ENCODE data around the gene CCDC102B.

DNA sequence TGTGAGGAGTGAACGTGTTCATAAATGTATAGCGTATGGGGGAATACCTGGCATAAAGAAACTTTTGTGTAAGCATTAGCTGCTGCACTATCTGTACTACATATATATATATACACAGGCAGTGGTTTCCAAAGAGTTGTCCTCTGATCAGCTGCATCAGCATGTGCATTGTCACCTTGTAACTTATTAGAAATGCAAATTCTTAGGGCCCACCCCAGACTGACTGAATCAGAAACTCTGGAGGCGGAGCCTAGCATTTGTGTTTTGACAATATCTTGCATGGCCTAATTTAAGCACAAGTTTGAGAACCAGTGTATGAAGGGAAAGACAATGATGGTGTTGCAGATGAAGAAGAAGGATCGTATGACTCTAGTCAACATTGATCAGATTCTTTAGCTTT, 299.5 kb downstream of the CCDC102B start:
- no peak for TF ChIP-seq EP300 (IDR thresholded peaks at IDR 0.05)
- TF ChIP-seq, protein P1, sequence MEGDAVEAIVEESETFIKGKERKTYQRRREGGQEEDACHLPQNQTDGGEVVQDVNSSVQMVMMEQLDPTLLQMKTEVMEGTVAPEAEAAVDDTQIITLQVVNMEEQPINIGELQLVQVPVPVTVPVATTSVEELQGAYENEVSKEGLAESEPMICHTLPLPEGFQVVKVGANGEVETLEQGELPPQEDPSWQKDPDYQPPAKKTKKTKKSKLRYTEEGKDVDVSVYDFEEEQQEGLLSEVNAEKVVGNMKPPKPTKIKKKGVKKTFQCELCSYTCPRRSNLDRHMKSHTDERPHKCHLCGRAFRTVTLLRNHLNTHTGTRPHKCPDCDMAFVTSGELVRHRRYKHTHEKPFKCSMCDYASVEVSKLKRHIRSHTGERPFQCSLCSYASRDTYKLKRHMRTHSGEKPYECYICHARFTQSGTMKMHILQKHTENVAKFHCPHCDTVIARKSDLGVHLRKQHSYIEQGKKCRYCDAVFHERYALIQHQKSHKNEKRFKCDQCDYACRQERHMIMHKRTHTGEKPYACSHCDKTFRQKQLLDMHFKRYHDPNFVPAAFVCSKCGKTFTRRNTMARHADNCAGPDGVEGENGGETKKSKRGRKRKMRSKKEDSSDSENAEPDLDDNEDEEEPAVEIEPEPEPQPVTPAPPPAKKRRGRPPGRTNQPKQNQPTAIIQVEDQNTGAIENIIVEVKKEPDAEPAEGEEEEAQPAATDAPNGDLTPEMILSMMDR (IDR thresholded peaks at IDR 0.05), result no peak
